ENCODE data around the gene GSTO1.

Gene GSTO1

GRCh38 chr10:104258209-104258608, 3.5 kb downstream of the GSTO1 start (continued):
- TF ChIP-seq ZNF174 (tag by site-specific recombination; IDR thresholded peaks at IDR 0.05) (no peak), KLF17 (tag by site-specific recombination; IDR thresholded peaks at IDR 0.05) (no peak), YY1 (tag by site-specific recombination; IDR thresholded peaks at IDR 0.05) (no peak), ZNF571 (tag by site-specific recombination; IDR thresholded peaks at IDR 0.05) (no peak), ZNF747 (tag by site-specific recombination; IDR thresholded peaks at IDR 0.05) (no peak), ZNF692 (tag by site-specific recombination; IDR thresholded peaks at IDR 0.05) (no peak), KLF7 (tag by site-specific recombination; IDR thresholded peaks at IDR 0.05; ENCODE audit: borderline replicate concordance) (no peak), ZNF354C (tag by site-specific recombination; IDR thresholded peaks at IDR 0.05; ENCODE audit: borderline replicate concordance, low read depth) (no peak)

- ChIA-PET POLR2A (no interaction called here), CTCF (interaction anchor here (0.6 to 1.4 kb wide), 3 partner anchors 12 to 370 kb away, joined by 3 to 5 read pairs (median 5); no protein-coding TSS in a partner anchor)
- Histone ChIP-seq H3K27ac (ENCODE audit: extremely low read depth, low read depth, low read length) (no peak overlapping the region), H3K4me1 (ENCODE audit: control insufficient read depth, insufficient read depth, low read length) (peaks cover 3% of the 10 kb centered on the region; the same call in 1 of the 2 replicates), H3K9me3 (ENCODE audit: control insufficient read depth, insufficient read depth, low read depth, low read length) (no peaks in the 10 kb centered on the region), H3K4me3 (ENCODE audit: low read depth, low read length) (no peak overlapping the region), H3K36me3 (ENCODE audit: control insufficient read depth in 2 of 2, insufficient read depth in 1 of 2, low read length in 2 of 2) (peaks cover 62 to 80% of the 10 kb centered on the region in 2 experiments)
- TF ChIP-seq ZNF24 (tag by site-specific recombination; IDR thresholded peaks at IDR 0.05) (no peak), ZNF513 (tag by site-specific recombination; IDR thresholded peaks at IDR 0.05) (no peak), KLF8 (tag by site-specific recombination; IDR thresholded peaks at IDR 0.05) (no peak)
Measured at GRCh38 chr10:104259456-104259855, 4.8 kb downstream of the GSTO1 start.

GRCh38 chr10:104259999-104260774, 5.5 kb downstream of the GSTO1 start:
- no peak overlapping the region for H3K27ac ChIP-seq (ENCODE audit: extremely low read depth, low read depth, low read length)
- ChIA-PET CTCF (interaction anchor here (0.6 to 2.3 kb wide), 5 partner anchors 13 to 859 kb away, joined by 3 to 5 read pairs (median 5); no protein-coding TSS in a partner anchor), POLR2A (no interaction called here)
- no peak overlapping the region for H3K4me3 ChIP-seq (ENCODE audit: low read depth, low read length)
- peaks cover 62 to 87% of the 10 kb centered on the region in 2 experiments for H3K36me3 ChIP-seq (ENCODE audit: control insufficient read depth in 2 of 2, insufficient read depth in 1 of 2, low read length in 2 of 2)
- no peaks in the 10 kb centered on the region for H3K9me3 ChIP-seq (ENCODE audit: control insufficient read depth, insufficient read depth, low read depth, low read length)
- no peak for TF ChIP-seq REPIN1 (tag by site-specific recombination; IDR thresholded peaks at IDR 0.05; ENCODE audit: low read depth)
- 0 out of 2 replicates have a peak, but pooled peaks have one; percentile 51 for TF ChIP-seq PRDM1 (tag by site-specific recombination; IDR thresholded peaks at IDR 0.05)
- no peak for TF ChIP-seq ZNF585B (tag by site-specific recombination; IDR thresholded peaks at IDR 0.05)
- no peak for TF ChIP-seq ZNF140 (tag by site-specific recombination; IDR thresholded peaks at IDR 0.05)
- peaks cover 3% of the 10 kb centered on the region; the same call in 1 of the 2 replicates for H3K4me1 ChIP-seq (ENCODE audit: control insufficient read depth, insufficient read depth, low read length)

GRCh38 chr10:104260775-104261115, 6.1 kb downstream of the GSTO1 start:
- CTCF ChIA-PET, result interaction anchor here (0.6 to 2.3 kb wide), 2 partner anchors 13 to 859 kb away, joined by 5 read pairs; no protein-coding TSS in a partner anchor
- POLR2A ChIA-PET, result no interaction called here
- Histone ChIP-seq H3K9me3 (ENCODE audit: control insufficient read depth, insufficient read depth, low read depth, low read length) (no peaks in the 10 kb centered on the region), H3K4me3 (ENCODE audit: low read depth, low read length) (no peak overlapping the region), H3K36me3 (ENCODE audit: control insufficient read depth in 2 of 2, insufficient read depth in 1 of 2, low read length in 2 of 2) (peaks cover 63 to 93% of the 10 kb centered on the region in 2 experiments), H3K27ac (ENCODE audit: extremely low read depth, low read depth, low read length) (no peak overlapping the region), H3K4me1 (ENCODE audit: control insufficient read depth, insufficient read depth, low read length) (peaks cover 3% of the 10 kb centered on the region; the same call in 1 of the 2 replicates)
- TF ChIP-seq REST (tag by site-specific recombination; IDR thresholded peaks at IDR 0.05), result no peak
- TF ChIP-seq BCL11A (tag by site-specific recombination; IDR thresholded peaks at IDR 0.05; ENCODE audit: low read depth), result no peak
- no peak for TF ChIP-seq ZNF548 (tag by site-specific recombination; IDR thresholded peaks at IDR 0.05)
- TF ChIP-seq ZNF292 (tag by site-specific recombination; IDR thresholded peaks at IDR 0.05; ENCODE audit: borderline replicate concordance, low read depth), result no peak
